Peyer's patch (tissue), 4 donors: ENCODE data around the gene GABBR2.

Experiments
- POLR2A ChIP-seq, 2 donors: fragments of 450-650 bp; IDR thresholded peaks; one replicate each; pipeline ENCODE4 v1.5.1; 2017; ENCODE audit warnings: antibody characterized with exemption in 2 of 2, mild to moderate bottlenecking in 2 of 2, moderate library complexity in 2 of 2
- TF ChIP-seq, protein P1 (sequence below), 6 experiments: fragments of 450-650 bp in 4 of 6; fragments of 200-600 bp in 2 of 6; sonication (generic) in 1 of 6; IDR thresholded peaks; one replicate each; pipeline ENCODE4 v1.5.1; 2017 to 2019; ENCODE audit warnings: antibody characterized with exemption in 6 of 6, mild to moderate bottlenecking in 3 of 6, moderate library complexity in 1 of 6

DNA sequence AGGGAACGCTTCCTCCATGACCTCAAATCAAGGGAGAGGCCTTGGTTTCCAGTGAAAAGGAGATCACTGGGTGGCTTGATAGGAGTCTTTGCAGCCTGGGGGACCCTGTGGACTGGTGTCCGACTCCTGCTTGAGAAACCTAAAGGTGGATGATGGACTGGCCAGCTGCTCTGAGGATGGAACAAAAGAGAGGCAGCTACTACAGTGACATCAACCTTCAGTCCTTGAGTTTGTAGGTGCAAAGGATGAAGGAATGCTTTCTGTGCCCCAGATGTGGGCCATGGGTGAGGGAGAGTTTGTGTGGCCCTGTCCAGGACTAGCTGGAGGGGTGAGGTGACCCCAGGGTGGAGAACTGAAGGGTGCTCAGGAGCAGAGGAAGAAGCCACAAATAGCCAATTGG, 338.8 kb downstream of the GABBR2 start:
- TF ChIP-seq, protein P1, sequence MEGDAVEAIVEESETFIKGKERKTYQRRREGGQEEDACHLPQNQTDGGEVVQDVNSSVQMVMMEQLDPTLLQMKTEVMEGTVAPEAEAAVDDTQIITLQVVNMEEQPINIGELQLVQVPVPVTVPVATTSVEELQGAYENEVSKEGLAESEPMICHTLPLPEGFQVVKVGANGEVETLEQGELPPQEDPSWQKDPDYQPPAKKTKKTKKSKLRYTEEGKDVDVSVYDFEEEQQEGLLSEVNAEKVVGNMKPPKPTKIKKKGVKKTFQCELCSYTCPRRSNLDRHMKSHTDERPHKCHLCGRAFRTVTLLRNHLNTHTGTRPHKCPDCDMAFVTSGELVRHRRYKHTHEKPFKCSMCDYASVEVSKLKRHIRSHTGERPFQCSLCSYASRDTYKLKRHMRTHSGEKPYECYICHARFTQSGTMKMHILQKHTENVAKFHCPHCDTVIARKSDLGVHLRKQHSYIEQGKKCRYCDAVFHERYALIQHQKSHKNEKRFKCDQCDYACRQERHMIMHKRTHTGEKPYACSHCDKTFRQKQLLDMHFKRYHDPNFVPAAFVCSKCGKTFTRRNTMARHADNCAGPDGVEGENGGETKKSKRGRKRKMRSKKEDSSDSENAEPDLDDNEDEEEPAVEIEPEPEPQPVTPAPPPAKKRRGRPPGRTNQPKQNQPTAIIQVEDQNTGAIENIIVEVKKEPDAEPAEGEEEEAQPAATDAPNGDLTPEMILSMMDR (IDR thresholded peaks at IDR 0.05), result no peak
- no peak for TF ChIP-seq POLR2A (IDR thresholded peaks at IDR 0.05)
